Melanocyte of skin (primary cell): ENCODE data around the gene RNU1-2. TPM values are rescaled to one million over a fixed set of nuclear protein-coding genes. Genes with fewer than 3 reads are reported as not detected.

Source experiments
- small RNA-seq, 2 donors: library from RNA; depleted of rRNA; stranded (forward); fragments of <200 nt; gene quantifications; one replicate each; pipeline ENCODE3, GENCODE V24; 2012
- total RNA-seq, 2 donors: library from RNA; depleted of rRNA; stranded (reverse); fragments of >200 nt; gene quantifications; 2 replicates each; pipeline ENCODE4 v1.2.3, GENCODE V29; 2012

Gene RNU1-2
- under 1 TPM; under 0.01 TPM for total RNA-seq

DNA sequence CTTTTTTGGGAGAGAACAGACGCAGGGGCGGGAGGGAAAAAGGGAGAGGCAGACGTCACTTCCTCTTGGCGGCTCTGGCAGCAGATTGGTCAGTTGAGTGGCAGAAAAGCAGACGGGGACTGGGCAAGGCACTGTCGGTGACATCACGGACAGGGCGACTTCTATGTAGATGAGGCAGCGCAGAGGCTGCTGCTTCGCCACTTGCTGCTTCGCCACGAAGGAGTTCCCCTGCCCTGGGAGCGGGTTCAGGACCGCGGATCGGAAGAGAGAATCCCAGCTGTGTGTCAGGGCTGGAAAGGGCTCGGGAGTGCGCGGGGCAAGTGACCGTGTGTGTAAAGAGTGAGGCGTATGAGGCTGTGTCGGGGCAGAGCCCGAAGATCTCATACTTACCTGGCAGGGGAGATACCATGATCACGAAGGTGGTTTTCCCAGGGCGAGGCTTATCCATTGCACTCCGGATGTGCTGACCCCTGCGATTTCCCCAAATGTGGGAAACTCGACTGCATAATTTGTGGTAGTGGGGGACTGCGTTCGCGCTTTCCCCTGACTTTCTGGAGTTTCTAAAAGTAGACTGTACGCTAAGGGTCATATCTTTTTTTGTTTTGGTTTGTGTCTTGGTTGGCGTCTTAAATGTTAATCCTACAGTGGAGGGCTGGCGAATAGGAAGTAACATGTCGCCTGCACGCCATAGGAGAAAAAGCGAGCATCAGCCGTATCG, at the start of gene RNU1-2:
RNU1-2 (plus strand) TSS at position 383 of the 718 bp plus-strand sequence.

DNA sequence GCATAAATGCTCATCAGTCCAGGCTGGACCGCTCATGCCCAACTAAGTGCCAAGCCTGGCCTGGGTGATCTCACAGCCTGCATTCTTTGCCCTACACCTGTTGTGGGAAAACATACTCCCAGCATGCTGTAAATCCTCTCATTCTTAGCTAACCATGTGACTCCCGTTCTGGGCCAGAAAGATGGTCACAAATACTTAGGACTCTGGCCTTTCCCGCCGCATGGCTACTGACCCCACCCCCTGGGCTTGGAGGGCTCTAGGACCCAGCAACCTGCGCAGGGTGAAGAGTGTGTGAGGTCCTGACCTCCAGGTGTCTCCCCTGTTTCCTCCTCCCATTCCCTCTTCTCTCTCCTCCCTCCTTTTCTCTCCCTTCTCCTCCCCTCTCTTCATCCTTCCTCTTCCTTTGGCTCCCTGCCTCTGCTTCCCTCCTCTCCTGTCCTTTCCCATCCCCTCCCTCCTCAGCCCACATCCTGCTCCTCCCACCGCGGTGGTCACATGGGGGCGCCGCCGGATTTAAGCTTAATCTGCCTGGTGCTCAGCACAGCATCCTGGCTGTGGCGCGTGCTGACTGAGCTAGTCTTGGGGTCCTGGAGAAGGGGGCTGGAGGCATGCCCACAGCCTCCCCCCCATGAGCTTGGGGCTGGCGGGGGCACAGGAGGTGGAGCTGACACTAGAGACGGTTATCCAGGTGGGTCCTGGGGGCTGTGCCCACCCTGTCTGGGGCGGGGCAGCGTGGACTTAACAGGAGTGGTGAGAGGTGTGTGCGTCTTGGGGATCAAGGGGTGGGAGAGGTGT, 25.8 kb downstream of the RNU1-2 start, which contains the start of gene CROCC:
CROCC (plus strand) TSS at position 541 of the 795 bp plus-strand sequence; CDS start at position 629, 88 bp downstream.

Small RNA genes lying within 50 kb of the gene (small RNA-seq; reads per million reads assigned to genes)
- 0 reads per million in 2 donors for gene MIR3675
- 0.04 to 0.58 reads per million in 2 donors for gene RNU1-2
- 0 reads per million in 2 donors for gene RNU1-5P

Other genes starting within 250 kb of the RNU1-2 start
- gene RNU1-3, start 229.0 kb upstream of the RNU1-2 start, total RNA-seq, result under 1 TPM; under 0.01 TPM
- under 1 TPM; under 0.01 TPM for gene RNU1-4, start 155.5 kb upstream of the RNU1-2 start, total RNA-seq
- gene CROCC, start 26.0 kb downstream of the RNU1-2 start, total RNA-seq, result 10 to 100 TPM; 16.9 to 46.6 TPM
- 10 to 100 TPM; 17.6 to 28.0 TPM for gene MFAP2, start 84.6 kb downstream of the RNU1-2 start, total RNA-seq
- gene ATP13A2, start 115.9 kb downstream of the RNU1-2 start, total RNA-seq, result 10 to 100 TPM; 41.0 to 59.6 TPM
- gene SDHB, start 158.1 kb downstream of the RNU1-2 start, total RNA-seq, result 100 to 1,000 TPM; 181 to 234 TPM
- under 1 TPM in 1 of 2 donors, not detected in 1; under 0.01 TPM for gene PADI2, start 223.5 kb downstream of the RNU1-2 start, total RNA-seq